Peyer's patch (tissue), 4 donors: Measurements from ENCODE around the gene BCAR1.

ENCODE experiments used
- CTCF ChIP-seq, 6 experiments: fragments of 450-650 bp in 4 of 6; fragments of 200-600 bp in 2 of 6; sonication (generic) in 1 of 6; IDR thresholded peaks; one replicate each; pipeline ENCODE4 v1.5.1; 2017 to 2019; ENCODE audit warnings: antibody characterized with exemption in 6 of 6, mild to moderate bottlenecking in 3 of 6, moderate library complexity in 1 of 6
- POLR2A ChIP-seq, 2 donors: fragments of 450-650 bp; IDR thresholded peaks; one replicate each; pipeline ENCODE4 v1.5.1; 2017; ENCODE audit warnings: antibody characterized with exemption in 2 of 2, mild to moderate bottlenecking in 2 of 2, moderate library complexity in 2 of 2

- no peak for TF ChIP-seq CTCF (IDR thresholded peaks at IDR 0.05)
- TF ChIP-seq POLR2A (IDR thresholded peaks at IDR 0.05), result peak; percentile 36 to 61
These were observed 1.2 kb downstream of the BCAR1 start for GRCh38 chr16:75250089-75250808.
